Osteoblast (primary cell): Measurements from ENCODE around the gene KATNB1. TPM values are rescaled to one million over a fixed set of nuclear protein-coding genes. Genes with fewer than 3 reads are reported as not detected.

Experiments used
- DNase-seq: peaks from one replicate; pipeline ENCODE4 v3.0.0; 2011; ENCODE audit warnings: low spot score, mixed read lengths; ENCODE audit not compliant: insufficient read length; ENCODE audit errors: missing footprints
- H2AFZ ChIP-seq: 2 replicates; pipeline ENCODE4 v1.6.0; 2011; ENCODE audit warnings: mild to moderate bottlenecking, low read length
- H3K27ac ChIP-seq: 2 replicates; pipeline ENCODE4 v1.5.1; 2011; ENCODE audit warnings: mild to moderate bottlenecking, low read depth, low read length, moderate library complexity
- H3K27me3 ChIP-seq: 2 replicates; pipeline ENCODE4 v1.6.0; 2012; ENCODE audit warnings: mild to moderate bottlenecking, control low read depth, inconsistent platforms, low read length, moderate library complexity; ENCODE audit not compliant: insufficient read depth
- H3K36me3 ChIP-seq: 2 replicates; pipeline ENCODE4 v1.5.1; 2011; ENCODE audit warnings: mild to moderate bottlenecking, low read length, control low read depth, moderate library complexity; ENCODE audit not compliant: insufficient read depth
- H3K4me1 ChIP-seq: 2 replicates; pipeline ENCODE4 v1.5.1; 2011; ENCODE audit warnings: mild to moderate bottlenecking, low read length, control low read depth, moderate library complexity; ENCODE audit not compliant: insufficient read depth
- H3K4me2 ChIP-seq: 2 replicates; pipeline ENCODE4 v1.6.0; 2011; ENCODE audit warnings: mild to moderate bottlenecking, low read length; ENCODE audit not compliant: insufficient read depth
- H3K4me3 ChIP-seq: fragments of 200-600 bp; sonication (generic); 3 replicates; pipeline ENCODE4 v1.5.1; 2012; ENCODE audit warnings: mild to moderate bottlenecking, low read length, inconsistent platforms; ENCODE audit not compliant: insufficient read depth
- H3K79me2 ChIP-seq: 2 replicates; pipeline ENCODE4 v1.6.0; 2012; ENCODE audit warnings: mild to moderate bottlenecking, low read length, control low read depth, inconsistent platforms; ENCODE audit not compliant: insufficient read depth
- H3K9me3 ChIP-seq: 2 replicates; pipeline ENCODE4 v1.5.1; 2011; ENCODE audit warnings: low read depth, low read length, control low read depth
- H4K20me1 ChIP-seq: 2 replicates; pipeline ENCODE4 v1.6.0; 2012; ENCODE audit warnings: mild to moderate bottlenecking, low read length, control low read depth; ENCODE audit not compliant: insufficient read depth
- CTCF ChIP-seq: IDR thresholded peaks from 2 replicates; pipeline ENCODE4 v1.5.1; 2011; ENCODE audit warnings: mild to moderate bottlenecking, low read depth, low read length, moderate library complexity; ENCODE audit errors: extremely low read depth
- total RNA-seq: library from RNA; depleted of rRNA; stranded (reverse); fragments of >200 nt; gene quantifications from 2 replicates; pipeline ENCODE4 v1.2.3, GENCODE V29; 2012

Gene KATNB1
- total RNA-seq, 1 donor, result 24.6 TPM

- H3K9me3 ChIP-seq, result no peaks in the 10 kb centered on the region
- no peak overlapping the region for H3K27ac ChIP-seq
- no peak overlapping the region for H3K4me3 ChIP-seq
- no peaks in the 10 kb centered on the region for H3K4me1 ChIP-seq
- no peaks in the 10 kb centered on the region for H4K20me1 ChIP-seq
- no peaks in the 10 kb centered on the region for H3K79me2 ChIP-seq
- TF ChIP-seq CTCF, result no peak
- no peaks in the 10 kb centered on the region for H3K36me3 ChIP-seq
- no peak overlapping the region for H3K4me2 ChIP-seq
- no peak overlapping the region for H2AFZ ChIP-seq
- no peak for DNase-seq
- H3K27me3 ChIP-seq, result peaks cover 15% of the 10 kb centered on the region
Measured at GRCh38 chr16:57699899-57700298, 35.7 kb upstream of the KATNB1 start.

- no peak for TF ChIP-seq CTCF
Measured at GRCh38 chr16:57700781-57701551, 34.6 kb upstream of the KATNB1 start.

GRCh38 chr16:57701759-57702371 lies 33.7 kb upstream of the KATNB1 start:
- no peak overlapping the region for H3K27ac ChIP-seq
- H2AFZ ChIP-seq, result no peak overlapping the region
- H3K36me3 ChIP-seq, result no peaks in the 10 kb centered on the region
- H3K4me3 ChIP-seq, result no peak overlapping the region
- H3K27me3 ChIP-seq, result peaks cover 16% of the 10 kb centered on the region
- H3K4me2 ChIP-seq, result no peak overlapping the region
- H3K79me2 ChIP-seq, result no peaks in the 10 kb centered on the region
- H3K9me3 ChIP-seq, result no peaks in the 10 kb centered on the region
- TF ChIP-seq CTCF, result no peak
- H3K4me1 ChIP-seq, result no peaks in the 10 kb centered on the region
- no peaks in the 10 kb centered on the region for H4K20me1 ChIP-seq
- DNase-seq, result no peak

More at GRCh38 chr16:57700781-57701551, 34.6 kb upstream of the KATNB1 start:
- Histone ChIP-seq H3K27me3 (peaks cover 14% of the 10 kb centered on the region), H3K79me2 (no peaks in the 10 kb centered on the region), H2AFZ (no peak overlapping the region), H3K4me2 (no peak overlapping the region), H3K36me3 (no peaks in the 10 kb centered on the region), H4K20me1 (no peaks in the 10 kb centered on the region), H3K9me3 (no peaks in the 10 kb centered on the region), H3K4me1 (no peaks in the 10 kb centered on the region), H3K27ac (no peak overlapping the region), H3K4me3 (no peak overlapping the region)
- DNase-seq, result no peak

GRCh38 chr16:57703416-57704010 lies 32.1 kb upstream of the KATNB1 start:
- H3K79me2 ChIP-seq, result no peaks in the 10 kb centered on the region
- H3K27me3 ChIP-seq, result peaks cover 22% of the 10 kb centered on the region
- H3K36me3 ChIP-seq, result no peaks in the 10 kb centered on the region
- no peak overlapping the region for H2AFZ ChIP-seq
- no peaks in the 10 kb centered on the region for H3K9me3 ChIP-seq
- no peak overlapping the region for H3K4me3 ChIP-seq
- no peaks in the 10 kb centered on the region for H4K20me1 ChIP-seq
- no peaks in the 10 kb centered on the region for H3K4me1 ChIP-seq
- no peak for TF ChIP-seq CTCF
- no peak for DNase-seq
- H3K27ac ChIP-seq, result no peak overlapping the region
- H3K4me2 ChIP-seq, result no peak overlapping the region
